Right cardiac atrium (tissue), 5 donors: ENCODE results near the gene ATG101. TPM values are rescaled to one million over a fixed set of nuclear protein-coding genes. Genes with fewer than 3 reads are reported as not detected.

Source experiments
- ATAC-seq, 2 donors: fragments of 200-7000 bp; cut with Tn5 transposase; one replicate each; pipeline versions ENCODE4 v1.8.0 to v1.9.1; 2020; ENCODE audit warnings: moderate library complexity in 2 of 2, mild to moderate bottlenecking in 1 of 2
- DNase-seq, 3 donors: peaks; one replicate each; pipeline ENCODE4 v3.0.0-alpha.2; 2020
- H3K27ac ChIP-seq: one replicate; pipeline ENCODE4 v1.5.1; 2013; ENCODE audit warnings: mild to moderate bottlenecking, low read length, control low read depth, moderate library complexity
- H3K27me3 ChIP-seq: one replicate; pipeline ENCODE4 v1.6.1; 2013; ENCODE audit not compliant: control insufficient read depth, insufficient read depth
- H3K4me1 ChIP-seq: one replicate; pipeline ENCODE4 v1.6.1; 2013; ENCODE audit warnings: low read length; ENCODE audit not compliant: control insufficient read depth, insufficient read depth
- H3K4me3 ChIP-seq: one replicate; pipeline ENCODE4 v1.5.1; 2013; ENCODE audit warnings: low read length, control low read depth
- H3K9me3 ChIP-seq: one replicate; pipeline ENCODE4 v1.6.1; 2013; ENCODE audit warnings: low read length; ENCODE audit not compliant: control insufficient read depth
- WGBS: extraction: QIAGEN DNeasy Blood & Tissue Kit; methylation state at CpG from one replicate; pipeline ENCODE4 v1.1.7; 2013; 5-methylcytosine and 5-hydroxymethylcytosine counted together
- intact Hi-C, 4 donors: fragments of 100-400 bp; cut with DNase I; formaldehyde crosslinking; loops; one replicate each; pipeline versions ENCODE4 v1.11.0 to v1.14.0; 2022 to 2023
- long read RNA-seq, 4 donors: library from polyadenylated mRNA; unstranded; transcript quantifications; one replicate each; pipeline ENCODE4 v2.0.0, GENCODE V29; 2020 to 2021
- polyA plus RNA-seq: library from polyadenylated mRNA; stranded (reverse); fragments of 200-250 nt; gene quantifications from one replicate; pipeline ENCODE4 v1.2.3, GENCODE V29; 2013
- total RNA-seq, 4 donors: library from RNA; stranded (reverse); fragmentation: NEBNext Ultra II Directional; extraction: Animal tissue kit (Norgen Biotek cat#: 25700); gene quantifications; one replicate each; pipeline ENCODE4 v1.2.1, GENCODE V29; 2021
- donor health status: healthy with polysubstance abuse.
- donor health status: DM: no; HTN: yes; CAD: no.
- donor health status: DM: no; HTN: no; CAD: no.
- donor health status: DM: no; HTN: yes; CAD: no; lungs with severe emphysema.
- donor health status: DM: yes; HTN: yes; CAD: no.

ATG101 gene
- 10 to 100 TPM; 24.8 to 30.2 (median 26.9) TPM for total RNA-seq
- 33.0 TPM for polyA plus RNA-seq
- long read RNA-seq, donor 1, transcript ATG101-201 (4 exons, 1,439 nt): major isoform, 69 of 74 reads
- long read RNA-seq, donor 1, partial matches to known transcripts: 2 of 74 reads
- long read RNA-seq, donor 1, other reads (novel, unspliced or antisense): 0 of 74 reads
- long read RNA-seq, donor 2, transcript ATG101-201 (4 exons, 1,439 nt): major isoform, 54 of 60 reads
- long read RNA-seq, donor 2, partial matches to known transcripts: 1 of 60 reads
- long read RNA-seq, donor 2, other reads (novel, unspliced or antisense): 2 of 60 reads
- long read RNA-seq, donor 3, transcript ATG101-207 (4 exons, 846 nt): minor isoform, 6 of 136 reads
- long read RNA-seq, donor 3, transcript ATG101-201 (4 exons, 1,439 nt): major isoform, 118 of 136 reads
- long read RNA-seq, donor 3, partial matches to known transcripts: 7 of 136 reads
- long read RNA-seq, donor 3, other reads (novel, unspliced or antisense): 5 of 136 reads
- long read RNA-seq, donor 4, transcript ATG101-201 (4 exons, 1,439 nt): major isoform, 33 of 41 reads
- long read RNA-seq, donor 4, transcript ATG101-207 (4 exons, 846 nt): minor isoform, 6 of 41 reads
- long read RNA-seq, donor 4, partial matches to known transcripts: 1 of 41 reads
- long read RNA-seq, donor 4, other reads (novel, unspliced or antisense): 1 of 41 reads

GRCh38 chr12:52069327-52070184 lies at the start of gene ATG101:
ATG101 (plus strand) TSS chr12:52069978; CDS start chr12:52073651, 3,673 bp downstream.
- WGBS: under 1% methylated on average over 60 of the region's 60 CpGs
- intact Hi-C loops: loop anchor here (5.0 to 10.0 kb wide), 2 partner anchors 42 to 165 kb away; partner anchors contain the start of gene ACVRL1 (in 1 of the 4)
- Histone ChIP-seq H3K9me3 (no peaks in the 10 kb centered on the region), H3K27me3 (no peaks in the 10 kb centered on the region), H3K27ac (peak within 1 kb of the TSS; percentile 94), H3K4me1 (peaks cover 2% of the 10 kb centered on the region), H3K4me3 (peak within 1 kb of the TSS; percentile 83)
- DNase-seq (peak; percentile 91 to 96 (median 95)), ATAC-seq (peak; percentile 97 to 98)

DNA sequence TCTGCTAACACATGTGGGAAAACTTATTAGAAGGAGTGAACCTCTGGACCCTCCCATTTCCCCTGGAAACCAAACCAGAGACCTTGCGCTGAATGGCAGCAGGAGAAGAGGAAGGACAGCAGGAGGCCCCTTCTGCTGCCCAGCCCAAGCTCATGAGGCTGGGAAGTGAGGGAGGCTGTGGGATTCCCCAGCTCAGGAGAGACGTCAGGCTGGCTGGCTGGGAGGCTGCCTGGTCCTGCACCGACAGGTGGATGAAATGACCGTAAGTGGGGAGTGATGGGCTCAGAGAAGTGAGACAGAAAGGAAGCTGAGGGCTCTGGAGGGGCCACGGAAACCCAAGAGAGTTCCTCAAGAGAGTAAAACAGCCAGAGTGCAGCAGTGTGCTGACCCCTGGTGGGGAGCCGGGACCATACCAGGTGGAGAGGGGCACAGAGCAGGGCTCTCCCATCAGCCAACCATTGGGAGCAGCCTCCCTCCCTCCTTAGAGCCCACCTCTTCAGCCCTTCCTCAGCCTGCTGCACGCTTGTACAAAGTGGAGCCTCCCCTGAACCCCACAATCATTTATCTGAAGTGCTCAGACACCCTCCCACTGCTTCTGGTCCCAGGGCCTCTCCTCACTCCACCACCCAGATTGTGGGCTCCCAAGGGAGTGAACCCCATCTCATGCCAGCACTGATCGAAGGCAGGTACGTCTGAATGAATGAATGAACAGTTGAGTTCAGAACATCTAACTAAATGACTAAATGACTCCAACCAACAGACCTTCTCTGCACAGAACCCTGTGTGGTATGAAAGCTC lies 49.0 kb upstream of the ATG101 start:
- no peak overlapping the region for H3K27ac ChIP-seq
- no peak overlapping the region for H3K4me3 ChIP-seq
- ATAC-seq: peak in 1 of 2 donors; percentile 6
- no peaks in the 10 kb centered on the region for H3K9me3 ChIP-seq
- 33% methylated on average over 9 of the region's 9 CpGs for WGBS
- intact Hi-C loops: loop anchor here in 1 of 4 donors (10.0 kb wide), 1 partner anchor 104 kb away; no protein-coding TSS in a partner anchor
- peak in 2 of 3 donors; percentile 78 to 80 for DNase-seq
- peaks cover 3% of the 10 kb centered on the region for H3K4me1 ChIP-seq
- no peaks in the 10 kb centered on the region for H3K27me3 ChIP-seq

DNA sequence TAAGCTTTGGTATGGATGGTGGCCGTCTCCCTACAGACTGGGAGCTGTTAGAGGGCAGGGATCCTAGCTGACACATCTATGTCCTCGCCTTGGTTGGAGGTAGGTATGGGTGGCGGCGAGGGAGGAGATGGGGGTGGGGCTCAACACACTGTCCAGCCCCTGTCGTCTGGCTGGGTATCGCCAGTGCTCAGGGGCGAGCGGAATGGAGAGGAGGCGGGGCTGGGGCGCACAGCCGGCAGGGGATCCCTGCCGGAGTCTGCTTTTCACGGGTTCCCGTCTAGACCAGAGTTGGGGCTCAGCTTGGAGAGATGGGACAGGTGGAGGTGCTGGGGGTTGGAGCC lies 47.0 kb upstream of the ATG101 start:
- peak overlapping the region; percentile 25 for H3K4me3 ChIP-seq
- no peaks in the 10 kb centered on the region for H3K27me3 ChIP-seq
- DNase-seq: no peak
- no peak overlapping the region for H3K27ac ChIP-seq
- peaks cover 3% of the 10 kb centered on the region for H3K4me1 ChIP-seq
- peak; percentile 2 to 5 for ATAC-seq
- intact Hi-C loops: loop anchor here in 1 of 4 donors (10.0 kb wide), 1 partner anchor 102 kb away; no protein-coding TSS in a partner anchor
- WGBS: 21% methylated on average over 14 of the region's 14 CpGs
- no peaks in the 10 kb centered on the region for H3K9me3 ChIP-seq

- no peaks in the 10 kb centered on the region for H3K27me3 ChIP-seq
- DNase-seq: peak; percentile 91 to 96 (median 96)
- H3K27ac ChIP-seq: peak overlapping the region; percentile 76
- peak; percentile 74 to 78 for ATAC-seq
- H3K9me3 ChIP-seq: no peaks in the 10 kb centered on the region
- peak overlapping the region; percentile 25 for H3K4me3 ChIP-seq
- under 1% methylated on average over 70 of the region's 70 CpGs for WGBS
- H3K4me1 ChIP-seq: peaks cover 3% of the 10 kb centered on the region
- intact Hi-C loops: loop anchor here in 1 of 4 donors (10.0 kb wide), 1 partner anchor 101 kb away; no protein-coding TSS in a partner anchor
Observed at GRCh38 chr12:52023182-52023975, 46.4 kb upstream of the ATG101 start.

DNA sequence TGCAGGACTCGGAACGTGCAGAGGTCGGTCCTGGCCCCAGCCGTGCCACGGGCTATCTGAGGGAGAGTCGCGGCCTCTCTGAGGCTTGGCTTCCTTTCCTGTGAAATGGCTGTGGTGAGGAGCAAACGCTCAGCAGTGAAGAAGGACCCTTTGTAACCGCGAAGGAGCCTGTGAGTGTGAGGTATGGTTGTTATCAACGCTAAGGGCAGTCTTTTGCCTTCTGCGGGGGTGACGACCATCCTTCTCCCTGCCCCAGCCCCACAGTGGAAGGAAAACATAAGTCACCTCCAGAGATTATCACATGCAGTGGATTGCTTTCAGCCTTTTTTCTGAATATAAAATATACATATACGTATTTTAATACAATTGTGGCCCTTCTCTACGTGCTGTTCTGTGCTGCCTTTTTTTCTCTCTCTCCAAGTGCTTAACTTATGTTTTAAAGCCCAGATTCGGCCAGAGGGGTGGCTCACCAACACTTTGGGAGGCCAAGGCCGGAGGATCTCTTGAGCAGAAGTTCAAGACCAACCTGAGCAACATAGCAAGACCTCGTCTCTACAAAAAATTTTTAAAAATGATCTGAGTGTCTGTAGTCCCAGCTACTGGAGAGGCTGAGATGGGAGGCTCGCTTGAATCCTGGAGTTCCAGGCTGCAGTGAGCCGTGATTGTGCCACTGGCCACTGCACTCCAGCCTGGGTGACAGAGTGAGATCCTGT lies 45.6 kb upstream of the ATG101 start:
- no peaks in the 10 kb centered on the region for H3K9me3 ChIP-seq
- DNase-seq (peak in 1 of 3 donors; percentile 12), ATAC-seq (no peak)
- H3K27me3 ChIP-seq: no peaks in the 10 kb centered on the region
- H3K27ac ChIP-seq: peak overlapping the region; percentile 76
- peaks cover 3% of the 10 kb centered on the region for H3K4me1 ChIP-seq
- intact Hi-C loops: loop anchor here in 2 of 4 donors (2.0 to 10.0 kb wide), 2 partner anchors 59 to 101 kb away; no protein-coding TSS in a partner anchor
- 27% methylated on average over 20 of the region's 20 CpGs for WGBS
- H3K4me3 ChIP-seq: peak overlapping the region; percentile 25

DNA sequence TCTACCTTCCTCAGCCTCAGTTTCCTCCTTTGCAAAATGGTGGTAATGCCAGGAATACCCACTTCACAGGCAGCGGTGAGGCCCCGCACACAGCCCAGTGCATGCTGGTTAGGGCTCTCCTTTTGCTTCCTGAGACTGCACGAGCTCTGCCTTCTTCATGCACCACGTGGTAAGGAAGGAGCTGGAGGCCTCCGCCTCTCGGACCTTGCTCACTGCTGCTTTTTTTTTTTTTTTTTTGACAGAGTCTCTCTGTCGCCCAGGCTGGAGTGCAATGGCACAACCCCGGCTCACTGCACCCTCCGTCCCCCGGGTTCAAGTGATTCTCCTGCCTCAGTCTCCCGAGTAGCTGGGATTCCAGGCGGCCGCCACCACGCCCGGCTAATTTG lies 44.9 kb upstream of the ATG101 start:
- DNase-seq (peak; percentile 49 to 79 (median 75)), ATAC-seq (peak; percentile 16 to 28)
- H3K9me3 ChIP-seq: no peaks in the 10 kb centered on the region
- H3K27ac ChIP-seq: peak overlapping the region; percentile 89
- no peak overlapping the region for H3K4me3 ChIP-seq
- intact Hi-C loops: loop anchor here (1.0 to 10.0 kb wide), 6 partner anchors 42 to 100 kb away; partner anchors contain the start of gene ATG101 (in 2 of the 4)
- WGBS: 69% methylated on average over 15 of the region's 15 CpGs
- H3K27me3 ChIP-seq: no peaks in the 10 kb centered on the region
- H3K4me1 ChIP-seq: peaks cover 3% of the 10 kb centered on the region

DNA sequence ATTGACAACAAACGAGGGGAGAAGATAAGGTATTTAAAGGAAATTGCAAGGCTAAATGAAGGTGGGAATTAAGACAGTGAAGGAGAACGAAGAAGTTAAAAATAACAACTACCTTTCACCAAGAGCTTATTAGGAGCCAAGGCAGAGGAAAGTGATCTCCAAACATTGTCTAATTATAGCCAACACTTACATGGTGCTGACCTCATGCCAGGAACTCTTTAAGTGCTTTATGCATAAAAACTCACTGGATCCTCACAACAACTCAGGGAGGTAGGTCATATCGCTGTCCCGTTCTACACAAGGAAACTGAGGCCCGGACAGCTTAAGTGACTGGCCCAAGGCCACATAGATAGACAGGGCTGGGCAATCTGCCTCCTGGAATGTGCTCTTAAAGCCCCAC lies 43.5 kb upstream of the ATG101 start:
- ATAC-seq (no peak), DNase-seq (peak in 2 of 3 donors; percentile 11 to 44)
- no peak overlapping the region for H3K4me3 ChIP-seq
- WGBS: 29% methylated on average over 5 of the region's 5 CpGs
- H3K4me1 ChIP-seq: peaks cover 3% of the 10 kb centered on the region
- no peaks in the 10 kb centered on the region for H3K27me3 ChIP-seq
- peak overlapping the region; percentile 89 for H3K27ac ChIP-seq
- no peaks in the 10 kb centered on the region for H3K9me3 ChIP-seq
- intact Hi-C loops: loop anchor here (5.0 to 10.0 kb wide), 4 partner anchors 41 to 99 kb away; partner anchors contain the start of gene ATG101 (in 2 of the 4)

GRCh38 chr12:52027085-52027843 lies 42.5 kb upstream of the ATG101 start:
- peak overlapping the region; percentile 89 for H3K27ac ChIP-seq
- DNase-seq (peak; percentile 35 to 74 (median 72)), ATAC-seq (peak in 1 of 2 donors; percentile 5)
- H3K27me3 ChIP-seq: no peaks in the 10 kb centered on the region
- H3K4me1 ChIP-seq: peaks cover 5% of the 10 kb centered on the region
- no peak overlapping the region for H3K4me3 ChIP-seq
- intact Hi-C loops: loop anchor here (5.0 to 10.0 kb wide), 4 partner anchors 40 to 98 kb away; partner anchors contain the start of gene ATG101 (in 2 of the 4)
- H3K9me3 ChIP-seq: no peaks in the 10 kb centered on the region
- WGBS: 76% methylated on average over 12 of the region's 12 CpGs
